Stimulated activated CD4-positive, alpha-beta T cell treated with anti-CD3 and anti-CD28 coated beads, Interleukin-1b, Interleukin-23, amount 100 ng/mL, for 24 hours (primary cell): ENCODE data around the gene ATXN2L.
"Not testable (repeated sequence)": the region's sequence is repeated elsewhere in the genome, so short reads cannot be mapped to it uniquely, and the experiment has no call there.

Experiments used
- DNase-seq, 4 experiments: peaks; one replicate each; pipeline ENCODE4 v3.0.0-alpha.2; 2020; ENCODE audit warnings: low read depth in 4 of 4, low spot score in 1 of 4

ATXN2L gene

DNA sequence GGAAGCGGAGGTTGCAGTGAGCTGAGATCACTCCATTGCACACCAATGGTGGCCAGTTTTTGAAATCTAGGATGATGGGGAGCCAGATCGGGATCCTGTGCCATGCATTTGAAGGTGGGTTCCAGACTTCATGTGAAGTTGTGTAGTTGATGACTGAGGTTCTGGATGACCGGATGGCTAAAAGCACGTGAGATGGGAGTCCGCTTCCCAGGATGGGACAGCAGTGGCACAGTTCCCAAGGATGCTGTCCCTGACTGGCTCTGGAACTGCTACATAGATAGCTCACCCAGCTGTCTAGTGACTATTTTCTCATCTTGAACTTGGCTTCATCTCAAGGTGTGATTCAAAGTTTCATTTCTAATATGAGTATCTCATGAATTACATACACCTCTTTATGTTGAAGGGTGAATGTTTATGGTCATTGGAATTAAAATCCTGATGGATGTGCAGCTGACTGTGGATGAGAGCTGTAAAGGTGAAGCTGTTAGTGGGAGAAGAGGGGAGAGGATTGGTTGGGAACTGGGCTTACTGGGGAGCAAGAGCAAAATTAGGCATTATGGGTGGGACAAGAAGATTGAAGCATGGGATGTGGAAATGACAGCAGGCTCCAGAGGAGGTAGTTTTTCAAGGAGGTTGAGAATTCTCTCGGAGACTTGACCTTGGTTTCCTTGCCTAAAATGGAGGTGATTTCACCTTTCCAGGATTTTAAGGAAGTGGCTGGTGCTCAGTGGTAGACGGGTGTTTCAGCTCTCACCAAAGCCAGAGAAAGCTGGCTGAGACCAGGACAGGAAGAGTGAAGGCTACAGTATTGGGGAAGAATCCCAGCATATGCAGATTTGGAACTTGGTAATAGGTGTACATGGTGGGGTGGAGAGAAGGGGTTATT, 15.1 kb downstream of the ATXN2L start:
- DNase-seq, result no peak

DNA sequence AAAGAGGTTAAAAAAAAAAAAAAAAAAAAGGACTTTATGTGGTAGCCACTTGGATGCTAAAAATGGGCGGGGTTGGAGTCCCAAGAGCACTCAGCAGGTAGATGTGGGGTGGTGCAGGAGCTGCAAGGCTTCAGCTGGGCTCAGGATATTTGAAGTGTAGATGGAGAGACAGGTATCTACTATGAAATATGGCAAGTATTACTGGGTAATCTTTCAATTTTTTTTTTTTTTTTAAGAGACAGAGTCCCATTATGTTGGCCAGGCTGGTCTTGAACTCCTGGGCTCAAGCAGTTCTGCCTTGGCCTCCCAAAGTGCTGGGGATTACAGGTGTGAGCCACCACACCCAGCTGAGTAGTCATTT, 15.7 kb downstream of the ATXN2L start:
- DNase-seq, result no peak

DNA sequence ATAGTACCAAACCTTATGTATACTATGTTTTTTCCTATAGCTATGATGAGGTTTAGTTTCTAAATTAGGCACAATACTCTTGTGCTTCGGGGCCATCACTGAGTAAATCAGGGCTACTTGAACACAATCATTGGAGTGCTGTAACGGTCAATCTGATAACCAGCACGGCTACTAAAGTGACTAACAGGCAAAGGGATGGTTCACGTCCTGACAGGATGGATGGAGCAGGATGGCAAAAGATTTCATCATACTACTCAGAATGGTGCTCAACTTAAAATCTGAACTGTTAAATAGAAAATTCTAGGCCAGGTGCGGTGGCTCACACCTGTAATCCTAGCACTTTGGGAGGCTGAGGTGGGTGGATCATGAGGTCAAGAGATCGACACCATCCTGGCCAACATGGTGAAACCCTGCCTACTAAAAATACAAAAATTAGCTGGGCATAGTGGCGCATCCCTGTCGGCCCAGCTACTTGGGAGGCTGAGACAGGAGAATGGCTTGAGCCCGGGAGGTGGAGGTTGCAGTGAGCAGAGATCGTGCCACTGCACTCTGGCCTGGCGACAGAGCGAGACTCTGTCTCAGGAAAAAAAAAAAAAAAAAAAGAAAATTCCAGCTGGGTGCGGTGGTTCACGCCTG, 16.3 kb downstream of the ATXN2L start:
- no peak for DNase-seq

DNA sequence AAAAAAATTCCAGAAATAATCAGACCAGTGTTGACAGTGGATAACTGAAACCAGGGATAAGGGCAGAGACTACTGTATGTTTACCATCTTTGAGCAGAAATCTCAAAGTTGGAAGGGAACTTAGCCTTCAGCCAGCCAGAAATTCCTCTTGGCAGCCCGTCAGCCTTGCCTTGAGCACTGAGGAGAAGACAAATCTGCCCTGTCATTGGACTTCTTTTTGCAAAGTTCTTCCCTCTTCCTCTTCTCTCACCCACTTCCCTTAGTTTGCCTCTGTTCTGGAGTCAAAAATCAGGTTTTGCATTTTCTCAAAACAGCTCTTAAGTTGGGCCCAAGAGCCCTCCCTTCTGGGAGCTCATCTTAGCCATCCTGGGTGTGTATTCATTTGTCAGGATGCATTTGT, 17.1 kb downstream of the ATXN2L start:
- no peak for DNase-seq

DNA sequence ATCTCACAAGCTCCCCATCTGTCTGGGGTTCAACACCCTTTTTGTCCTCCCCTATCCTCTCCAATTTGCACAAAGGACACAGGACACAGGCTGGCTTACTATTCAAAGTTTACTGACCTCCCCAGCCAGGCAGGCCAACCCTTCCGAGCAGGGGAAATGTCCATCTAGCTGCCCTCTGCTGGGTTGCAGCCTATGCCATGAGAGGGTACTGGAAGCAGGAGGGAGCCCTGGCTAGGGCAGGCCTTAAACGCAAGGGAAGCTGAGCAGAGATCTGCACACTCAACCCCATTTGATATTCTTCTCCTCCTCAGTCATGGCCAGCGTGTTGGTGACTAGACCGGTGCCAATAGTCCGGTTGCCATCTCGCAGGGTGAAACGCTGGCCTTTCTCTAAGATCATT, 19.9 kb downstream of the ATXN2L start:
- no peak for DNase-seq

DNA sequence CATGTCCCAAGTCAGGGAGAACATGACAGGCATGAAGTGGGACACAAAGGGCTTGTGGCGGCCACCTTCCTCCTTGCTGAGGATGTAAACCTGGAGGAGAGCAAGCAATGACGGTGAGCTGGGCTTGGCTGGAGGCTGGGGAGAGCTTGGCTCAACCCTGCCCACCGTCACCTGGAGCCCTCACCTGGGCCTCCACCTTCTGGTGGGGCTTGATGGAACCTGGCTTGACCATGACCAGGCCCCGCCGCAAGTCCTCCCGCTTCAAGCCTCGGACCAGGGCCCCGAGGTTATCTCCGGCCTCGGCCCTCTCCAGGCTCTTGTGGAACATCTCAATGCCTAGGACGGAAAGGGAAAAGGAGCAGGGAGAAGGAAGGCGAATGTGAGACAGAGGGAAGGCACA, 21.0 kb downstream of the ATXN2L start:
- no peak for DNase-seq

DNA sequence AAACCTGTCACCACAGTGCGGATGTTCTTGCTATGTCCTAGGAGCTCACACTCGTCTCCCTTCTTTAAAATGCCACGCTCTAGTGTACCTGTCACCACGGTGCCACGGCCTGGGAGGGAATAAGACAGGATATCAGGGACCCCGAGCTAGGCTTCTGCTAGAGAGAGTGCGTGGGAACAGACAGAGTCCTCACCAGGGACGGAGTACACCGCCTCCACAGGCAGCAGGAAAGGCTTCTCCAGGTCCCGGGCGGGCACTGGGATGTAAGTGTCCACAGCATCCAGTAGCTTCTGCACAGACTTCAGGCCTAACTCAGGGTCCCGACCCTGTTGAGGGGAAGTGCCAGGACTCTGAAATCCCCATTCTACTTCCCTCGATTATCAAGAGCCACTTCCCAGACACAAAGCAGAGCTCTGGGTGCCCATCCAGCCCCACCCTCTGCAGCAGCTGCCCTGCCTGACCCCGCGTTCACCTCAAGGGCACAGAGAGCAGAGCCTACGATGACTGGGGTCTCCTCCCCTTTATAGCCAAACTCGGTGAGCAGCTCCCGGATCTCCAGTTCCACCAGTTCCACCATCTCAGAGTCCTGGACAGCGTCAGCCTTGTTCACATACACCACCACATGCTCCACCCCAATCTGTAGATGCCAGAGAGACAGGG, 21.6 kb downstream of the ATXN2L start:
- DNase-seq, result no peak

DNA sequence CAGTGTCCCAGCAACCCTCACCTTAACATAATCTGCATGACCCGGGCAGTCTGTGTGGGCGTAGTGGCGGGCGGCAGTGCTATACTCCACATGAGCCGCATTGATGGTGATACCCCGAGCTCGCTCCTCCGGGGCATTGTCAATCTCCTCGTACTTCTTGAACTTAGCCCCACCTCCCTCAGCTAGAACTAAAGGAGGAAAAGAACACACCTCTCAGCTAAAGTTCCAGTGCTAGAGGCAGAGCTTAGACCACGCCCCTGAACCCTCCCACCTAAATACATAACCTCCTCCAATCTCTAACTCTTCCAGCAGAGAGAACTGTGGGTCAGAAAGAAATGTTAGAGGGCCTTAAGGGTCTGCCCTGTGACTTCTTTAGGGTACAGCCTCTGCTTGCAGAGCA, 22.5 kb downstream of the ATXN2L start:
- no peak for DNase-seq

DNA sequence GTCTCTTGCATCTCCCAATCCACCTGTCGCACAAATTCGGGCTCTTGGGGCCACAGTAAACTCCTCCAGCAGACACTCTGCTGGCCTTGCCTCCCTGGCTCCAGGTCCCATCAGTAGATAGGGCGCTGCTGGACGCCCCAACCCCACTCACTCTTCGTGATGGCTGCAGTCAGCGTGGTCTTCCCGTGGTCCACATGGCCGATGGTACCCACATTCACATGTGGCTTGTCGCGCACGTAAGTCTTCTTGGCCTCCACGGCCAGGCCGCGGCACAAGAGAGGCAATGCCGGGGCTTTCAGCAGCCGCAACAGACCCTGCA, 22.9 kb downstream of the ATXN2L start:
- no peak for DNase-seq

DNA sequence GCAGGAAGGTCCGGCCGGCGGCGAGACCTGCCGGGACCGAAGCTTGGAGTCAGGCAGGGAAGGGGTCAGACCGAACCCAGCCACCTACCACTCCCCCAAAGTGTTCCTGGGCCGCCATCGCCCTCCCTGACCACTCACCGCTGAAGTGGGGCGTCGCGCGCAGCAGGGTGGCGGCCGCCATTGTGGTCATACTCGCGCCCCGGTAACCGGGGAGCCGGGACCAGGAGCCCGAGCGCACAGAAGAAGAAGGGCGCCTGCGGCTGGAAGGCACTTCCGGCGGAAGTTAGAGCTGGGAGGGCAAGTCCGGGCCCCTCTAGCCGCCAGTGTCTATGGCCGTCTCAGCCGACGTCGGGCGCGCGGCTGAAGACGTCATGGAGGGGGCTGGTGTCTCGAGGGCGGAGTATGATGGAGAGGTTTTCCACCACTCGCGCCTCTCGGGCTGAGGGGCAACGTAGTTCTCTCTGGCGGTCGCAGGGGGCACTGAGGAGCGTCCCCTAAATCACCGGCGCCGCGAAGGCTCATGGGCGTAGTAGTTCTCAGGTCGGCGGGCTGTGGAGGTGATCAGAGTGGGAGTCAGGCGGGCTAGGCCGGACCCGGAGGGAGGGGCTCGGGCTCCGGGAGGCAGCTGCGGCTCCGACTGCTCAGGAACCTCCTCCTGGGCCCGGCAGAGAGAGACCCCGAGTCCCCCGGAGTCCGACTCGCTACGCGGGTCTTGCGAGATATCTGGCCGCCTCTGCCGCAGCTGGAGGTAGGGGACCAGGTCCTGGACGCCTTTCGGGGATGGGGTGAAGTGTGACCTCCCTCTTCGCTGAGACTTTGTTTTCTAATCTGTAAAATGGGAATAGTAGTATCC, 23.5 kb downstream of the ATXN2L start, which contains the start of gene TUFM:
Gene TUFM, minus strand, starts transcription at position 269 of the 853 bp plus-strand sequence. Its CDS starts 79 bp downstream, at position 190.
- peak; percentile 91 to 96 (median 94) for DNase-seq

DNA sequence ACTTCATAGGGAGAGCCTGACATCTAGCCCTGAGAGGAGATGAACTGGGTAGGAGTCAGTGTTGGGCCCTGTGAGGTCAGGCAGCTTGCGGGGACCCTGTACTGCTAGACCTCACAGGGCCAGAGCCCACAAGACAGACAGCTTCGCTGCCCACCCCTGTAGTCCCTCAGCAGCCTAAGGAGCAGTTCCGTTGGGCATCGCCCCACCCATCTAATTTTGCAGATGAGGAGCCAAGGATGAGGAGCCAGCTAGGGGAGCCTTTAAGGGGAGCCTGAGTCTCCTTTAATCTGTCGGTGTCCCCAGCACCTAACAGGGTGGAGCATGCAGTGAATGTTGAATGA, 24.1 kb downstream of the ATXN2L start:
- no peak for DNase-seq

DNA sequence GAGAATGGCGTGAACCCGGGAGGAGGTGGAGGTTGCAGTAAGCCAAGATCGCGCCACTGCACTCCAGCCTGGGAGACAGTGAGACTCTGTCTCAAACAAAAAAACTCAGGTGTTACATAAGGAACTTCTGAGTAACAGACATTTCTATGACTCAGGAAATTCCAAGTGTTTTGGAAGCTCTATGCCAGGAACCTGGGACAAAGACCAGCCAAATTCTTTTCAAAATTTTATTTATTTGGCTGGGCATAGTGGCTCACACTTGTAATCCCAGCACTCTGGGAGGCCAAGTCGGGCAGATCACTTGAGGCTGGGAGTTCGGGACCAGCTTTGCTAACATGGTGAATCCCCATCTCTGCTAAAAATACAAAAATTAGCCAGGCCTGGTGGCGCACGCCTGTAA, 35.6 kb downstream of the ATXN2L start:
- no peak for DNase-seq

DNA sequence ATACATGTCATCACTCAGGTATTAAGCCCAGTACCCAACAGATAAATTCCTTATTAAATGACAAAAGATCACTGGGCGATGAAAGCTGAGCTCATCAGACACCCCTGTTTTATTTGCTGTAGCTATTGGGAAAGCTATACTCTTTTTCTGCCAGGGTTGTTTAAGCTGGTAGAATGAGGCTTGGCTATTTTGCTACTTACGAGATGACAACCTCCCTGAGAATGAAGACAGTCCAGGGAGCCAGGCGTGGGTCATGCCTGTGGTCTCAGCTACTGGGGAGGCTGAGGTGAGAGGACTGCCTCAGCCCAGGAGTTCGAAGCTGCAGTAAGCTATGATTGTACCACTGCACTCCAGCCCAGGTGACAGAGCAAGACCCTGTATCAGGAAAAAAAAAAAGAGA, 36.5 kb downstream of the ATXN2L start:
- DNase-seq, result no peak

DNA sequence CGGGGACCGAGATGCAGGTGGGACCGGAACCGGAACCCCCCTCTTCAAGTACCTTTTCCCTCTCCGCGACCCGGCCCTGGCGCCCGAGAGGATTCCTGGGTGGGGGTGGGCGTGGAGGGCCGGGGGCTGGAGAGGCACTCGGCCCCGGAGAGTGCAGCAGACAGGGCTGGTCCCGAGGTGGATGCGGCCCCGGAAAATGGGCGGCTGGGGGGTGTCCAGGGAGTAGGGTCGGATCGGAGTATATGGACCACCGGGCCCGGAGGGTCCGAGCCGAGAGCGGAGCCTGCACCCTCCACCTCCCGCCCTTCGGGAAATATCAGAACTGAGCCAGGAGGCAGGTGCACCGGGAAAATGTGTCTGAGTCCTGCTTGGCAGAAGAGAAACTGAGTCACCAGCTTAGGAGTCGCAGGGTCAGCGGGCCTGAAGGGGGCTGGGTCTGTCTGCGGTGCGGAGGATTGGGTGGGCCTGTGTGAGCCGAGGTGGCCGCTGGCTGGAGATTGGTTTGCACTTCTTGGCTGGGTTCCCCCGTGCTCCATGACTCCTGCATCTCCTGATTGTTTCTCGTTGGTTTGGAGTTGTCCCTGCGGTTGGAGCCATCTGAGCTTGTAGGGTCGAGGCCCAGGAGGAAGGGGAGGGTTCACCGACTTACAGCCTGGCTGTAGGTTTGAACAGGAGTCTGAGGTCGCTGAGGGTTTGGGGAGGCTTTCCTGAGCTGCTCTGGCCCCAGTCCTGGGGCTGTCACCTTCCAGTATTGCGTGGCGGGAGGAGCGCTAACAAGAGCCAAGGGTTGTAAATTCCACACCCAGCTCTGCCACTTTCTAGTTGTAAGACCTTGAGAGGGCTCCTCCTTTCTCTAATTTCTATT, 41.4 kb downstream of the ATXN2L start:
- no peak for DNase-seq

DNA sequence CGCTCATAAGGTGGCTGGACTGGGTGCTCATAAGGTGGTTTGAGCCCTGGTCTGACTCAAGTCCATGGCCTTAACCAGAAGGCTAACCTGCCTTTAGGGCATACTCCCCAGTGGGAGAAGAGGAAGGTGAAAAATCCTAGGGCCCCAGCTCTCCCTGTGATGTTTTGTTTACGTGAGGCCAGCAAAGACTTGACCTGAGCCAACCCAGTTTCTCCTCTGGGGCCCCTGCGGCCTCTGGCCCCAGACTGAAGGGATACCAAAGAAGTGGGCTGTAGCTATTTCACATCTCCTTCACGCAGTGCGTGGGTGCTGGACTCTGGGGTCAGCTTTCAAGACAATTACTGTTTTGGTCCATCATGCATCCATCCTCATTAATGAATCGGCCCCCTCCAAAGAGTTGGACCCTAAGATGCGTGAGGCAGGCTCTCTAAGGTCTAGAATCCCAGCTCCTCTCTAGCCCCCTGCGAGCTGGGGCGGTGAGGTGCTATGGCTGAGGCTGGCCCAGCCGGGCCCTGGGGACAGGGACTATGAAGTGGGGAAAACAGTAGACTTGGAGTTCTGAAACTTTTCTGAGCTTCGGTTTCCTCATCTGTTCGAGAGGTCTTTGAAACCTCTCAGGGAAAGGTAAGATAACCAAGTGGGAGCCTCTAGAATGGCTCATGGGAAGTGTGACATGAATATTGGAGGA, 42.3 kb downstream of the ATXN2L start:
- DNase-seq, result no peak

DNA sequence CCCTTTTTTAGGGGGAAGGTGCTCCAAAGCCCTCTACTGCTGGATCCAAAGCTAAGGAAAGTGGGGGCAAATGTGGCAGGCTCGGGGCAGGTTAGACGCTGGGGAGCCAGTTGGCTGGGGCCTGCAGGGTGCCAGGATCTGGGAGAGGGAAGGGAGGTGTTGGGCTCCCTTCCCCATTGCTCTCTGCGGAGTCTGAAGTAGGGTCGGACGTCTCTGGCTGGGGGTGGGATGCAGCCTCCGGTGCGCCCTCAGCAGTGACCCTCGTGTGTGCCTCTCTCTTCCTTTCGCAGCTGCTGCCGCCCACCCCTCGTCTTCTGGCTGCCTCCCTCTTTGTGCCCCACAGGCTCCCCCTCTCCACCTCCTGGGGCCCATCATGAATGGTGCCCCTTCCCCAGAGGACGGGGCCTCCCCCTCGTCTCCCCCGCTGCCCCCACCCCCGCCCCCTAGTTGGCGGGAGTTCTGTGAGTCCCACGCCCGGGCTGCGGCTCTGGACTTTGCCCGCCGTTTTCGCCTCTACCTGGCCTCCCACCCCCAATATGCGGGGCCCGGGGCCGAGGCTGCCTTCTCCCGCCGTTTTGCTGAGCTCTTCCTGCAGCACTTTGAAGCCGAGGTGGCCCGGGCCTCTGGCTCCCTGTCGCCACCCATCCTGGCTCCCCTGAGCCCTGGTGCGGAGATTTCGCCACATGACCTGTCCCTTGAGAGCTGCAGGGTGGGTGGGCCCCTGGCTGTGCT, 43.1 kb downstream of the ATXN2L start:
- no peak for DNase-seq

DNA sequence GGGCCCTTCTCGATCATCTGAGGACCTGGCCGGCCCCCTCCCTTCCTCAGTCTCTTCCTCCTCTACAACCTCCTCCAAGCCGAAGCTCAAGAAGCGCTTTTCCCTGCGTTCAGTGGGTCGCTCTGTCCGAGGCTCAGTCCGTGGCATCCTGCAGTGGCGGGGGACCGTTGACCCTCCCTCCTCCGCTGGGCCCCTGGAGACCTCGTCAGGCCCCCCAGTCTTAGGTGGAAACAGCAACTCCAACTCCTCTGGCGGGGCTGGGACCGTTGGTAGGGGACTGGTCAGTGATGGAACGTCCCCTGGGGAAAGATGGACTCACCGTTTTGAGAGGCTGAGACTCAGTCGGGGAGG, 43.6 kb downstream of the ATXN2L start:
- DNase-seq, result no peak

DNA sequence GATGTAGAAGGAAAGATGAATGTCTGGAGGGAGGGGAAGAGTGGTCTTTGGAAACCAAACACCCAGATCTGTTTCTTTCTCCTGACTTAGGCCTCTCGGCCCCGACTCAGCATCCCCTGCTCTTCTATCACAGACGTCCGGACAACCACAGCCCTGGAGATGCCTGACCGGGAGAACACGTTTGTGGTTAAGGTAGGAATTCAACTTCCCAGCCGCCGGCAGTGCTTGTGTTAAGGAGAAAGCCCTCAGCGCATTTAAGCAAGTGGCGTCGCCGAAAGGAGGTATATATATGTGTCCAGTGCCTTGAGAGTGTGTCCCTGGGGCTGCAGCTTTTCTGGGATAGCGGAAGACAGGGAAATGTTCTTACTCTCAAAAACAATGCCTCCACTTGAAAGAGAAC, 44.4 kb downstream of the ATXN2L start:
- no peak for DNase-seq

DNA sequence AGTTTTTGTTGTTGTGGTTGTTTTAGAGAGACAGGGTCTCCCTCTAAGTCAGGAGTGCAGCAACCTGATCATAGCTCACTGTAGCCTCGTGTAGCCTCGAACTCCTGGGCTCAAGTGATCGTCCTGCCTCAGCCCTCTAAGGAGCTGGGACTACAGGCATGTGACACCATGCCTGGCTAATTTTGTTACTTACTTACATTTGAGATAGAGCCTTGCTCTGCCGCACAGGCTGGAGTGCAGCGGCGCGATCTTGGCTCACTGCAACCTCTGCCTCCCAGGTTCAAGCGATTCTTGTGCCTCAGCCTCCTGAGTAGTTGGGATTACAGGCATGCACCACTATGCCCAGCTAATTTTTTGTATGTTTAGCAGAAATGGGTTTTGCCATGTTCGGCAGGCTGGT, 44.8 kb downstream of the ATXN2L start:
- DNase-seq, result not testable (repeated sequence)
